Body of pancreas (tissue), 4 donors: ENCODE data around the gene SPR. TPM values are rescaled to one million over a fixed set of nuclear protein-coding genes. Genes with fewer than 3 reads are reported as not detected.

ENCODE experiments used
- ATAC-seq: fragments of 150-250 bp; one replicate; pipeline ENCODE4 v1.9.1; 2016
- DNase-seq, 4 donors: peaks; one replicate each; pipeline ENCODE4 v3.0.0-alpha.2; 2019
- H3K27ac ChIP-seq, 4 donors: fragments of 200-600 bp; sonication (generic); 1 replicate in 3 of 4; 2 replicates in 1 of 4; pipeline versions ENCODE4 v1.5.1 to v1.6.1; 2016 to 2019; ENCODE audit warnings: mild to moderate bottlenecking in 1 of 4, mixed read lengths in 1 of 4, moderate library complexity in 1 of 4
- H3K27me3 ChIP-seq, 2 donors: fragments of 200-600 bp; sonication (generic); one replicate each; pipeline ENCODE4 v1.6.0; 2016; ENCODE audit warnings: mild to moderate bottlenecking in 1 of 2
- H3K36me3 ChIP-seq, 2 donors: fragments of 200-600 bp; sonication (generic); replicated peaks in 1 of 2; 2 replicates each; pipeline ENCODE4 v1.5.1; 2016; ENCODE audit warnings: low read depth in 2 of 2; ENCODE audit not compliant: insufficient read depth in 1 of 2
- H3K4me1 ChIP-seq: fragments of 200-600 bp; sonication (generic); one replicate; pipeline ENCODE4 v1.6.0; 2016
- H3K4me3 ChIP-seq, 2 donors: fragments of 200-600 bp; sonication (generic); 1 replicate in 1 of 2; 2 replicates in 1 of 2; pipeline ENCODE4 v1.5.1; 2016 to 2019
- H3K9me3 ChIP-seq, 3 donors: fragments of 200-600 bp; sonication (generic); 1 replicate in 2 of 3; 2 replicates in 1 of 3; pipeline ENCODE4 v1.5.1; 2016
- CTCF ChIP-seq, 7 experiments: fragments of 450-650 bp in 4 of 7; fragments of 200-600 bp in 3 of 7; sonication (generic) in 3 of 7; IDR thresholded peaks; one replicate each; pipeline ENCODE4 v1.5.1; 2016 to 2019; ENCODE audit warnings: antibody characterized with exemption in 7 of 7
- POLR2A ChIP-seq, 3 donors: fragments of 450-650 bp; IDR thresholded peaks; one replicate each; pipeline ENCODE4 v1.6.1; 2016; ENCODE audit warnings: antibody characterized with exemption in 3 of 3, mild to moderate bottlenecking in 2 of 3
- WGBS, 2 donors: methylation state at CpG; one replicate each; pipeline ENCODE4 v1.1.5; 2017; 5-methylcytosine and 5-hydroxymethylcytosine counted together
- intact Hi-C: fragments of 100-400 bp; cut with DNase I; formaldehyde crosslinking; loops from one replicate; pipeline ENCODE4 v1.15.1; 2023
- total RNA-seq, 2 donors: library from RNA; depleted of rRNA; stranded (reverse); fragments of >200 nt; gene quantifications; one replicate each; pipeline ENCODE4 v1.1.0, GENCODE V29; 2016

The SPR gene
- total RNA-seq, 2 donors from 2014 or later, result 62.6 to 84.6 TPM

- no peak overlapping the region for H3K4me3 ChIP-seq
- TF ChIP-seq POLR2A (IDR thresholded peaks at IDR 0.05) (no peak), CTCF (IDR thresholded peaks at IDR 0.05) (no peak)
- H3K9me3 ChIP-seq, result no peaks in the 10 kb centered on the region
- no peaks in the 10 kb centered on the region for H3K4me1 ChIP-seq
- H3K36me3 ChIP-seq, result no peaks in the 10 kb centered on the region
- intact Hi-C loops, result no loop called here
- WGBS, 2 donors, result 79 to 83% methylated on average over 6 of the region's 6 CpGs
- ATAC-seq (no peak), DNase-seq (no peak)
- no peak overlapping the region for H3K27ac ChIP-seq
- H3K27me3 ChIP-seq, result no peaks in the 10 kb centered on the region
Observed at GRCh38 chr2:72846171-72847095, 40.8 kb upstream of the SPR start.

- WGBS, 2 donors, result 62 to 63% methylated on average over 3 of the region's 3 CpGs
- intact Hi-C loops, result no loop called here
Observed at GRCh38 chr2:72847534-72848315, 39.5 kb upstream of the SPR start.

GRCh38 chr2:72848436-72849137, 38.6 kb upstream of the SPR start:
- Histone ChIP-seq H3K4me3 (no peak overlapping the region), H3K36me3 (no peaks in the 10 kb centered on the region), H3K27me3 (no peaks in the 10 kb centered on the region), H3K27ac (no peak overlapping the region), H3K4me1 (no peaks in the 10 kb centered on the region), H3K9me3 (no peaks in the 10 kb centered on the region)
- WGBS, 2 donors, result 77 to 80% methylated on average over 3 of the region's 3 CpGs
- TF ChIP-seq CTCF (IDR thresholded peaks at IDR 0.05) (no peak), POLR2A (IDR thresholded peaks at IDR 0.05) (no peak)
- intact Hi-C loops, result no loop called here
- ATAC-seq, result no peak
- no peak for DNase-seq

More at GRCh38 chr2:72847534-72848315, 39.5 kb upstream of the SPR start:
- no peaks in the 10 kb centered on the region for H3K4me1 ChIP-seq
- TF ChIP-seq POLR2A (IDR thresholded peaks at IDR 0.05) (no peak), CTCF (IDR thresholded peaks at IDR 0.05) (no peak)
- H3K4me3 ChIP-seq, result no peak overlapping the region
- no peak overlapping the region for H3K27ac ChIP-seq
- DNase-seq (no peak), ATAC-seq (no peak)
- no peaks in the 10 kb centered on the region for H3K27me3 ChIP-seq
- H3K36me3 ChIP-seq, result no peaks in the 10 kb centered on the region
- H3K9me3 ChIP-seq, result no peaks in the 10 kb centered on the region

GRCh38 chr2:72849138-72849462, 38.1 kb upstream of the SPR start:
- H3K4me3 ChIP-seq, result no peak overlapping the region

More at GRCh38 chr2:72849138-72849462, 38.1 kb upstream of the SPR start:
- no peaks in the 10 kb centered on the region for H3K36me3 ChIP-seq
- TF ChIP-seq POLR2A (IDR thresholded peaks at IDR 0.05) (no peak), CTCF (IDR thresholded peaks at IDR 0.05) (no peak)
- intact Hi-C loops, result no loop called here
- no peaks in the 10 kb centered on the region for H3K9me3 ChIP-seq
- no peaks in the 10 kb centered on the region for H3K27me3 ChIP-seq
- 32 to 60% methylated on average over 1 of the region's 1 CpG for WGBS, 2 donors
- ATAC-seq (no peak), DNase-seq (no peak)
- no peaks in the 10 kb centered on the region for H3K4me1 ChIP-seq
- H3K27ac ChIP-seq, result no peak overlapping the region
